GM21528 (cell line): Measurements from ENCODE around the gene TNNI2.
"Not testable (repeated sequence)": the region's sequence is repeated elsewhere in the genome, so short reads cannot be mapped to it uniquely, and the experiment has no call there.

ENCODE experiments used
- ATAC-seq: cut with Tn5 transposase; IDR thresholded peaks from one replicate; pipeline ENCODE4 v1.9.1; 2021; ENCODE audit warnings: mild to moderate bottlenecking, moderate library complexity; ENCODE audit not compliant: unreplicated experiment, low FRiP score

Gene TNNI2

GRCh38 chr11:1870721-1871466 is 32.1 kb downstream of the TNNI2 start:
- no peak for ATAC-seq

- no peak for ATAC-seq
Measured at GRCh38 chr11:1871531-1871930, 32.8 kb downstream of the TNNI2 start.

GRCh38 chr11:1872267-1872985 is 33.6 kb downstream of the TNNI2 start:
- no peak for ATAC-seq

- no peak for ATAC-seq
Measured at GRCh38 chr11:1873048-1873812, 34.4 kb downstream of the TNNI2 start.

GRCh38 chr11:1873813-1874150 is 35.0 kb downstream of the TNNI2 start:
- ATAC-seq, result not testable (repeated sequence)

- not testable (repeated sequence) for ATAC-seq
Measured at GRCh38 chr11:1874441-1875092, 35.8 kb downstream of the TNNI2 start.

- ATAC-seq, result no peak
Measured at GRCh38 chr11:1875093-1875850, 36.5 kb downstream of the TNNI2 start.

GRCh38 chr11:1875851-1876301 is 37.1 kb downstream of the TNNI2 start:
- not testable (repeated sequence) for ATAC-seq

- ATAC-seq, result no peak
Measured at GRCh38 chr11:1876361-1877063, 37.7 kb downstream of the TNNI2 start.

GRCh38 chr11:1877211-1878136 is 38.7 kb downstream of the TNNI2 start:
- ATAC-seq, result no peak

GRCh38 chr11:1878137-1879031 is 39.6 kb downstream of the TNNI2 start:
- no peak for ATAC-seq

GRCh38 chr11:1879342-1879940 is 40.7 kb downstream of the TNNI2 start:
- no peak for ATAC-seq

- ATAC-seq, result no peak
Measured at GRCh38 chr11:1879941-1880720, 41.4 kb downstream of the TNNI2 start.

- ATAC-seq, result no peak
Measured at GRCh38 chr11:1880746-1881441, 42.1 kb downstream of the TNNI2 start.

- peak; percentile 15 for ATAC-seq
Measured at GRCh38 chr11:1881442-1882264, 42.9 kb downstream of the TNNI2 start.
